Measurements from ENCODE around the gene ATP2B3. TPM values are rescaled to one million over a fixed set of nuclear protein-coding genes. Genes with fewer than 3 reads are reported as not detected.

The ATP2B3 gene
- total and polyA plus RNA-seq, 10 of the 15 experiments (the other 5 are each of a cell fraction or from before 2014, with no cell fraction given) = 0.01 TPM; not detected in 9

GRCh38 chrX:153512501-153512893 is 4.9 kb upstream of the ATP2B3 start:
- intact Hi-C loops (cut with micrococcal nuclease; ENCODE audit: unreplicated experiment) (no loop called here), in situ Hi-C loops (cut with MboI) (no loop called here)
- Histone ChIP-seq H3K9ac (ENCODE audit: control insufficient read depth, insufficient read depth, low read length) (no peak overlapping the region), H3K4me2 (ENCODE audit: control insufficient read depth, insufficient read depth) (no peak overlapping the region), H3K27me3 (replicated peaks in 1 of 2; ENCODE audit: control insufficient read depth in 2 of 2, insufficient read depth in 2 of 2, low read length in 1 of 2) (no peaks in the 10 kb centered on the region), H3K9me3 (replicated peaks; ENCODE audit: control insufficient read depth, insufficient read depth, low read length) (no peaks in the 10 kb centered on the region; the same call in 2 of the 3 replicates), H3K79me2 (ENCODE audit: control insufficient read depth, insufficient read depth, low read length) (no peaks in the 10 kb centered on the region), H4K20me1 (ENCODE audit: control insufficient read depth, insufficient read depth) (no peaks in the 10 kb centered on the region), H3K4me3 (no peak overlapping the region), H3K36me3 (ENCODE audit: control insufficient read depth in 2 of 2, insufficient read depth in 2 of 2, low read length in 1 of 2) (no peaks in the 10 kb centered on the region), H2AFZ (ENCODE audit: control insufficient read depth, low read depth, low read length) (no peak overlapping the region), H3K27ac (ENCODE audit: control insufficient read depth, insufficient read depth) (no peak overlapping the region), H3K4me1 (ENCODE audit: control insufficient read depth, insufficient read depth, low read length) (no peaks in the 10 kb centered on the region)
- 24% methylated on average over 3 of the region's 3 CpGs for WGBS (ENCODE audit: insufficient coverage, insufficient replicate concordance, low lambda C conversion rate, missing lambda C conversion rate)
- no peak for DNase-seq (ENCODE audit: low read depth, low spot score)
- RAD21 ChIA-PET (ENCODE audit: unreplicated experiment) = no interaction called here
- no TSS peak for BruUV-seq (replicated peaks)
- CTCF ChIA-PET = interaction anchor here (0.6 to 0.7 kb wide), 2 partner anchors 42 to 114 kb away, joined by 3 read pairs; no protein-coding TSS in a partner anchor
- FAIRE-seq = no peak
- ATAC-seq = no peak
- TF ChIP-seq PBX3 (IDR thresholded peaks at IDR 0.05; ENCODE audit: insufficient replicate concordance, low read depth, low read length) (peak; percentile 11), REST (IDR thresholded peaks at IDR 0.05; ENCODE audit: low read depth, low read length) (no peak), CEBPZ (IDR thresholded peaks at IDR 0.05; ENCODE audit: low read depth, low read length) (no peak), FOS (IDR thresholded peaks at IDR 0.05; ENCODE audit: borderline replicate concordance, extremely low read depth, insufficient read length) (no peak), ASH2L (IDR thresholded peaks at IDR 0.05; ENCODE audit: borderline replicate concordance, low read depth) (no peak), ZNF207 (IDR thresholded peaks at IDR 0.05; ENCODE audit: borderline replicate concordance) (no peak), ATF2 (IDR thresholded peaks at IDR 0.05; ENCODE audit: low read length) (no peak), TCF3 (IDR thresholded peaks at IDR 0.05; ENCODE audit: borderline replicate concordance, insufficient read depth, low read depth, low read length) (no peak)
- POLR2A ChIA-PET = no interaction called here
- SMC1A ChIA-PET (ENCODE audit: uncharacterized antibody, unreplicated experiment) = no interaction called here

Data from GM12878 (cell line).